K562 (cell line): ENCODE measurements around the gene IRAK4. TPM values are rescaled to one million over a fixed set of nuclear protein-coding genes. Genes with fewer than 3 reads are reported as not detected.

ENCODE experiments used
- CREBBP ChIP-seq: IDR thresholded peaks from one replicate; pipeline ENCODE4 v1.6.1; 2012; ENCODE audit warnings: low read depth, mild to moderate bottlenecking, control low read depth, inconsistent platforms, low read length
- ESRRB ChIP-seq: fragments of 250-450 bp; sonication (Bioruptor Pico); IDR thresholded peaks from 2 replicates; pipeline ENCODE4 v1.5.0; 2020; ENCODE audit warnings: mild to moderate bottlenecking, moderate library complexity, borderline replicate concordance
- FOXP1 ChIP-seq: sonication (generic); formaldehyde crosslinking; IDR thresholded peaks from 2 replicates; pipeline ENCODE4 v1.8.0; 2022; ENCODE audit warnings: mild to moderate bottlenecking, missing genetic modification reagents
- FUS ChIP-seq: fragments of 200-400 bp; formaldehyde crosslinking; optimal IDR thresholded peaks from 2 replicates; pipeline ENCODE3; 2017; ENCODE audit warnings: low read depth, low read length
- HLTF ChIP-seq: fragments of 450-650 bp; IDR thresholded peaks from 2 replicates; pipeline ENCODE4 v1.6.1; 2016
- MAFG ChIP-seq: fragments of 450-650 bp; conservative IDR thresholded peaks from 2 replicates; pipeline ENCODE4 v1.6.1; 2016; ENCODE audit warnings: missing genetic modification characterization, missing compliant biosample characterization
- MAX ChIP-seq: sonication (generic); formaldehyde crosslinking; IDR thresholded peaks from 2 replicates; pipeline ENCODE4 v1.9.0; 2022; ENCODE audit warnings: mild to moderate bottlenecking, missing genetic modification reagents
- MCM3 ChIP-seq: fragments of 450-650 bp; IDR thresholded peaks from 2 replicates; pipeline ENCODE4 v1.6.1; 2016
- NR1H2 ChIP-seq: sonication (generic); formaldehyde crosslinking; IDR thresholded peaks from 2 replicates; pipeline ENCODE4 v1.4.0; 2020; ENCODE audit warnings: mild to moderate bottlenecking, missing genetic modification reagents
- RREB1 ChIP-seq: fragments of 250-450 bp; sonication (Bioruptor Pico); IDR thresholded peaks from 2 replicates; pipeline ENCODE4 v1.4.0; 2020
- SMARCB1 ChIP-seq: IDR thresholded peaks from 2 replicates; pipeline ENCODE4 v1.6.1; 2011; ENCODE audit warnings: improper control_type of control experiment, low read depth; ENCODE audit not compliant: insufficient read length
- SUPT5H ChIP-seq: fragments of 450-650 bp; IDR thresholded peaks from 2 replicates; pipeline ENCODE4 v1.6.1; 2016
- TRIM25 ChIP-seq: fragments of 450-650 bp; IDR thresholded peaks from 2 replicates; pipeline ENCODE4 v1.7.0; 2016; ENCODE audit warnings: borderline replicate concordance
- USF1 ChIP-seq: sonication (generic); formaldehyde crosslinking; IDR thresholded peaks from 2 replicates; pipeline ENCODE4 v1.9.0; 2022; ENCODE audit warnings: mild to moderate bottlenecking, missing genetic modification reagents
- ZBTB12 ChIP-seq: fragments of 250-450 bp; sonication (Bioruptor Pico); IDR thresholded peaks from 2 replicates; pipeline ENCODE4 v1.4.0; 2020
- ZC3H4 ChIP-seq: sonication (generic); formaldehyde crosslinking; IDR thresholded peaks from 2 replicates; pipeline ENCODE4 v1.9.0; 2021; ENCODE audit warnings: missing genetic modification reagents, borderline replicate concordance
- ZNF146 ChIP-seq: IDR thresholded peaks from one replicate; pipeline ENCODE4 v1.6.1; 2018; ENCODE audit warnings: missing compliant biosample characterization; ENCODE audit not compliant: unreplicated experiment
- ZNF184 ChIP-seq: sonication (generic); formaldehyde crosslinking; IDR thresholded peaks from 2 replicates; pipeline ENCODE4 v1.5.0; 2020; ENCODE audit warnings: missing genetic modification reagents
- ZNF347 ChIP-seq: fragments of 450-650 bp; formaldehyde crosslinking; IDR thresholded peaks from 2 replicates; pipeline ENCODE4 v1.4.0; 2020; ENCODE audit warnings: low read depth, mild to moderate bottlenecking, moderate library complexity
- ZNF644 ChIP-seq: fragments of 200-800 bp; sonication (Bioruptor generic); IDR thresholded peaks from 2 replicates; pipeline ENCODE4 v1.6.1; 2016; ENCODE audit warnings: low read depth, missing genetic modification characterization, missing compliant biosample characterization
- ZNF76 ChIP-seq: fragments of 250-450 bp; sonication (Bioruptor Pico); IDR thresholded peaks from 2 replicates; pipeline ENCODE4 v1.4.0; 2020; ENCODE audit warnings: mild to moderate bottlenecking, moderate library complexity, borderline replicate concordance
- polyA plus RNA-seq, 8 experiments: library from polyadenylated mRNA; depleted of rRNA in 4 of 8; stranded (reverse) in 5 of 8; unstranded in 3 of 8; fragments of >200 nt; fragmentation: Nextera tagmentation in 2 of 8; fragmentation: Illumina TruSeq in 1 of 8; extraction: Ambion mirVana in 2 of 8; extraction: Trizol in 1 of 8; gene quantifications; 2 replicates each; pipeline versions ENCODE4 v1.2.1 to v1.2.3, GENCODE V29; 2011 to 2014; ENCODE audit warnings: inconsistent platforms in 1 of 8, missing spikeins in 1 of 8
- total RNA-seq, 7 experiments: library from RNA; depleted of rRNA in 6 of 7; stranded (reverse); fragments of >200 nt in 6 of 7; fragmentation: Illumina TruSeq in 2 of 7; extraction: Trizol in 2 of 7; gene quantifications; 2 replicates each; pipeline versions ENCODE4 v1.2.1 to v1.2.3, GENCODE V29; 2011 to 2021; ENCODE audit warnings: low replicate concordance in 1 of 7

IRAK4 gene
- total and polyA plus RNA-seq, 9 of the 15 experiments (the other 6 are each of a cell fraction or from before 2014, with no cell fraction given), result 10.8 to 34.5 (median 16.0) TPM

- TF ChIP-seq RREB1 (CRISPR knock-in tag) (no peak), ZNF146 (CRISPR knock-in tag) (no peak), FUS (no peak), ZBTB12 (no peak), ZNF76 (CRISPR knock-in tag) (no peak), MCM3 (no peak), NR1H2 (CRISPR knock-in tag) (no peak), ZNF347 (CRISPR knock-in tag) (no peak), USF1 (CRISPR knock-in tag) (peak; percentile 53; the same call in 1 of the 2 replicates), ZNF644 (tag) (no peak), SMARCB1 (no peak), ZNF184 (CRISPR knock-in tag) (no peak), CREBBP (no peak), ESRRB (CRISPR knock-in tag) (no peak), HLTF (no peak), FOXP1 (CRISPR knock-in tag) (no peak), TRIM25 (no peak), MAFG (tag) (no peak), SUPT5H (peak; percentile 77; the same call in 1 of the 2 replicates), MAX (peak; percentile 61), ZC3H4 (CRISPR knock-in tag) (no peak)
These were observed 464 bp upstream of the IRAK4 start (continued) for GRCh38 chr12:43758247-43758727.
